CD4-positive, CD25-positive, alpha-beta regulatory T cell (primary cell): ENCODE data around the gene UBR2. TPM values are rescaled to one million over a fixed set of nuclear protein-coding genes. Genes with fewer than 3 reads are reported as not detected.
"Not testable (repeated sequence)": the region's sequence is repeated elsewhere in the genome, so short reads cannot be mapped to it uniquely, and the experiment has no call there.

Experiments
- ATAC-seq, 2 donors: fragments of 150-1000 bp; cut with Tn5 transposase; one replicate each; pipeline ENCODE4 v1.10.0; 2021; ENCODE audit warnings: low read depth in 2 of 2, moderate number of reproducible peaks in 2 of 2, moderate library complexity in 1 of 2
- DNase-seq, 3 donors: peaks; one replicate each; pipeline versions ENCODE4 v3.0.0 to v3.0.0-alpha.2; 2012 to 2022; ENCODE audit warnings: mixed read lengths in 1 of 3
- H3K27ac ChIP-seq: one replicate; pipeline ENCODE4 v1.7.0; 2013; ENCODE audit warnings: mild to moderate bottlenecking, low read length; ENCODE audit not compliant: insufficient read depth, poor library complexity, severe bottlenecking
- H3K27me3 ChIP-seq: one replicate; pipeline ENCODE4 v1.7.0; 2013; ENCODE audit warnings: low read length; ENCODE audit not compliant: control insufficient read depth, insufficient read depth
- H3K36me3 ChIP-seq: one replicate; pipeline ENCODE4 v1.7.0; 2013; ENCODE audit warnings: mild to moderate bottlenecking, low read length, moderate library complexity; ENCODE audit not compliant: control insufficient read depth, insufficient read depth
- H3K4me1 ChIP-seq: 2 replicates; pipeline ENCODE4 v1.7.0; 2013; ENCODE audit warnings: mild to moderate bottlenecking, low read length; ENCODE audit not compliant: insufficient read depth, control insufficient read depth, poor library complexity, severe bottlenecking
- H3K4me3 ChIP-seq: one replicate; pipeline ENCODE4 v1.7.0; 2013; ENCODE audit warnings: low read depth, mild to moderate bottlenecking, low read length, moderate library complexity
- H3K9me3 ChIP-seq, 2 experiments: 1 replicate in 1 of 2; 2 replicates in 1 of 2; pipeline ENCODE4 v1.7.0; 2013; ENCODE audit warnings: low read length in 2 of 2, mild to moderate bottlenecking in 1 of 2, moderate library complexity in 1 of 2; ENCODE audit not compliant: control insufficient read depth in 2 of 2
- H3K27ac Mint-ChIP-seq, 3 donors: one replicate each; pipeline ENCODE4 v1.8.0; 2020 to 2022; ENCODE audit warnings: mild to moderate bottlenecking in 3 of 3, mixed read lengths in 3 of 3, moderate library complexity in 2 of 3
- H3K27me3 Mint-ChIP-seq: one replicate; pipeline ENCODE4 v1.8.0; 2022; ENCODE audit warnings: mild to moderate bottlenecking, mixed read lengths
- H3K36me3 Mint-ChIP-seq: one replicate; pipeline ENCODE4 v1.8.0; 2020; ENCODE audit warnings: mixed read lengths
- H3K4me1 Mint-ChIP-seq, 4 donors: one replicate each; pipeline ENCODE4 v1.8.0; 2020 to 2022; ENCODE audit warnings: mixed read lengths in 4 of 4, mild to moderate bottlenecking in 1 of 4
- H3K4me3 Mint-ChIP-seq, 4 donors: one replicate each; pipeline ENCODE4 v1.8.0; 2020 to 2022; ENCODE audit warnings: mild to moderate bottlenecking in 4 of 4, mixed read lengths in 4 of 4, moderate library complexity in 3 of 4
- H3K9me3 Mint-ChIP-seq, 7 donors: one replicate each; pipeline ENCODE4 v1.8.0; 2020 to 2022; ENCODE audit warnings: mixed read lengths in 7 of 7, mild to moderate bottlenecking in 3 of 7, moderate library complexity in 2 of 7
- polyA plus RNA-seq, 4 donors: library from polyadenylated mRNA; unstranded; fragments of 300-500 nt; fragmentation: Illumina TruSeq; gene quantifications; one replicate each; pipeline ENCODE4 v1.2.3, GENCODE V29; 2021
- total RNA-seq: library from RNA; stranded (reverse); gene quantifications from one replicate; pipeline ENCODE4 v1.2.3, GENCODE V29; 2022

Gene UBR2
- total and polyA plus RNA-seq, 5 donors from 2014 or later: 9.9 to 50.2 (median 11.5) TPM

DNA sequence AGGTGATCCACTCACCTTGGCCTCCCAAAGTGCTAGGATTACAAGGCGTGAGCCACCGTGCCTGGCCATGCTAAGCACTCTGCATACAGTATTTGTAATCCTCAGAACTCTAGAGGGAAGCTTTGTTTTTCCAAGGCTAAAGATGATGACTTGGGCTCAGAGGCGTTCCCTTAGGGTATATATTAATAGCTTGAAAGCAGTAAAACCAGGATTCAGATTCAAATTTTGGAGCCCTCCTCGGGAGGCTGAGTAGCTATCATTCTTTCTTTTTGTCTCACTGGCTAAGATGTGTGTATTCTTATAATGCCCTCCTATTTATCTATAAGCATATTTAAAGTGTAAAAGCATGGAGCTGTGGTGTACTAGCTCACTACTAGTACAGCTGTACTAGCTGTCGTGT, 90.0 kb downstream of the UBR2 start:
- Histone ChIP-seq H3K27me3 (no peaks in the 10 kb centered on the region), H3K27ac (no peak overlapping the region), H3K9me3 (no peaks in the 10 kb centered on the region), H3K4me1 (no peaks in the 10 kb centered on the region), H3K4me3 (no peak overlapping the region), H3K36me3 (peaks cover 92% of the 10 kb centered on the region)
- H3K27me3 Mint-ChIP-seq: no peaks in the 10 kb centered on the region
- no peaks in the 10 kb centered on the region for H3K4me1 Mint-ChIP-seq
- H3K27ac Mint-ChIP-seq: peak overlapping the region in 1 of 3 donors; percentile 20
- DNase-seq (no peak), ATAC-seq (no peak)
- H3K4me3 Mint-ChIP-seq: no peak overlapping the region
- H3K9me3 Mint-ChIP-seq: no peaks in the 10 kb centered on the region
- peaks cover 49% of the 10 kb centered on the region for H3K36me3 Mint-ChIP-seq

DNA sequence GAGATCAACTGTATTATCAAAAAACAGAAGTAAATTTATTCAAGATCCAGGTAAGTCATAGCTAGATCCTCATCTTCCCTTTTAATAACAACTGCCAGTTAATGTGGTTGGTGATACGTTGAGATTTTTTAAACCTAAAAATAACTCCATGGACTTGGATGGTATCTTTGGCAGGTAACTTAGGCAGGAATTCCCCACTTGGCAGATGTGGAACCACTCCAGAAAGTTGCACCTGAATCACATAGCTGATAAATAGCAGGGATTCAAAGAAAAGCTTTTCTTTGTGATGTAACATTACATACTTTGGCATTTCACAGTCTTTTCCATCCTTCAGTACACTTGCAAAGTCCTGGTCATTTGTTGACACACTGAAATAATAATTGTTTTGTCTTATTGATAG, 96.0 kb downstream of the UBR2 start:
- Mint-ChIP-seq H3K36me3 (peaks cover 43% of the 10 kb centered on the region), H3K27me3 (no peaks in the 10 kb centered on the region), H3K9me3 (no peaks in the 10 kb centered on the region), H3K4me1 (peaks cover 0 to 5% (median 3%) of the 10 kb centered on the region in 4 donors), H3K4me3 (no peak overlapping the region), H3K27ac (no peak overlapping the region)
- Histone ChIP-seq H3K27ac (no peak overlapping the region), H3K36me3 (peaks cover 81% of the 10 kb centered on the region), H3K9me3 (no peaks in the 10 kb centered on the region), H3K4me3 (no peak overlapping the region), H3K27me3 (no peaks in the 10 kb centered on the region), H3K4me1 (peaks cover 4% of the 10 kb centered on the region)
- no peak for ATAC-seq
- DNase-seq: no peak

DNA sequence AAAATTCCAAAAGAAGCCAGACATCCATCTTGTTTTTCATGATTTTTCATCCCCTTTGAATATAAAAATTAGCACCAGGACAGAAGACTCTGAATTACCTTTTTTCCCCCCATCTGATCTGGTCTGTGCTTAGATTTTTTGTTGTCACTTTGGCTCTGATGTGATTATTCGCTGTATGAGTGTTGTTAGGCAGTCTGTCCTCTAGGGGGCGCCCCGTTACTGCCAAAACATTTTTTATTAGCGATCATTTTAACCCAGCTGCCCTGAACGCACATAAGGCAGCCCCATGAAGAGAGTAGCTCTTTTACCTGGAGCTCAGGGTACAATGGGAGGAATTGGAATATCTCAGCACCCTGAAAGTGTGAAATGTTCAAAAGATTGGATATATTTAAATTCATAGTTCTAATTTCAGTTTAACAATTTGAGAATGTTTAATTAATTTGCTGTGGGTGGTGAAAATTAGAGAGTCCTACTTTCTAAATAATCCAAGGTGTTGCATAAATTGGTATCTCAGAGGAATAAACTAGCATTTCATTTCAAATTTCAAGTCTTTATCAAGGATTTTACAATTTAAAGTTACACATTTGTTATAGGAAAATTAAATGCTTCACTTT, 97.8 kb downstream of the UBR2 start:
- Mint-ChIP-seq H3K27ac (peak overlapping the region in 2 of 3 donors; percentile 2 to 5), H3K36me3 (peaks cover 46% of the 10 kb centered on the region), H3K4me1 (peaks cover 2 to 5% (median 3%) of the 10 kb centered on the region in 4 donors), H3K27me3 (no peaks in the 10 kb centered on the region), H3K4me3 (no peak overlapping the region), H3K9me3 (no peaks in the 10 kb centered on the region)
- H3K9me3 ChIP-seq: no peaks in the 10 kb centered on the region
- DNase-seq (peak; percentile 73 to 85 (median 82)), ATAC-seq (peak; percentile 94 to 95)
- H3K27me3 ChIP-seq: no peaks in the 10 kb centered on the region
- H3K27ac ChIP-seq: peak overlapping the region; percentile 49
- no peak overlapping the region for H3K4me3 ChIP-seq
- H3K36me3 ChIP-seq: peaks cover 83% of the 10 kb centered on the region
- H3K4me1 ChIP-seq: peaks cover 4% of the 10 kb centered on the region

- Mint-ChIP-seq H3K36me3 (peaks cover 43% of the 10 kb centered on the region), H3K27me3 (no peaks in the 10 kb centered on the region), H3K27ac (no peak overlapping the region), H3K4me1 (peaks cover 2 to 5% (median 4%) of the 10 kb centered on the region in 4 donors), H3K9me3 (no peaks in the 10 kb centered on the region), H3K4me3 (no peak overlapping the region)
- peaks cover 78% of the 10 kb centered on the region for H3K36me3 ChIP-seq
- DNase-seq: no peak
- H3K4me3 ChIP-seq: no peak overlapping the region
- H3K4me1 ChIP-seq: peaks cover 4% of the 10 kb centered on the region
- ATAC-seq: no peak
- no peaks in the 10 kb centered on the region for H3K27me3 ChIP-seq
- H3K27ac ChIP-seq: no peak overlapping the region
- no peaks in the 10 kb centered on the region for H3K9me3 ChIP-seq
Measured at GRCh38 chr6:42664718-42665117, 100.9 kb downstream of the UBR2 start.

DNA sequence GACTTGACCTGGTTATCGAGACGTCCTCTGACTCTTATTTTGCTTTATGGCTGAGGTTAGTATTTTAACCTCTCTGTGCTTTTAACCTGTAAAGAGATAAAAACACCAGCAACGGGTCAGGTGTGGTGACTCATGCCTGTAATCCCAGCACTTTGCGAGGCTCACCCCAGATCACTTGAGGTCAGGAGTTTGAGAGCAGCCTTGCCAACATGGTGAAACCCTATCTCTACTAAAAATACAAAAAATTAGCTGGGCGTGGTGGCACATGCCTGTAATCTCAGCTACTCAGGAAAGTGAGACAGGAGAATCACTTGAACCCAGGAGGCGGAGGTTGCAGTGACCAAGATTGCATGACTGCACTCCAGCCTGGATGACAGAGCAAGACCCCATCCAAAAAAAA, 110.5 kb downstream of the UBR2 start:
- not testable (repeated sequence) for H3K9me3 Mint-ChIP-seq, H3K9me3 ChIP-seq, ATAC-seq, H3K27me3 Mint-ChIP-seq, H3K27ac ChIP-seq, DNase-seq, H3K4me1 ChIP-seq, H3K4me3 Mint-ChIP-seq, H3K4me3 ChIP-seq, H3K27me3 ChIP-seq
- Mint-ChIP-seq H3K36me3 (peaks cover 63% of the 10 kb centered on the region), H3K4me1 (peaks cover 2 to 11% (median 5%) of the 10 kb centered on the region in 4 donors), H3K27ac (peak overlapping the region in 1 of 3 donors; percentile 27)
- H3K36me3 ChIP-seq: peaks cover 93% of the 10 kb centered on the region

- H3K27ac Mint-ChIP-seq: peak overlapping the region in 1 of 3 donors; percentile 44
- no peak overlapping the region for H3K27ac ChIP-seq
Measured at GRCh38 chr6:42674780-42675179, 111.0 kb downstream of the UBR2 start.

GRCh38 chr6:42679358-42679757, 115.5 kb downstream of the UBR2 start:
- Histone ChIP-seq H3K4me3 (no peak overlapping the region), H3K27me3 (no peaks in the 10 kb centered on the region), H3K36me3 (peaks cover 89% of the 10 kb centered on the region), H3K9me3 (no peaks in the 10 kb centered on the region), H3K4me1 (no peaks in the 10 kb centered on the region), H3K27ac (no peak overlapping the region)
- DNase-seq (no peak), ATAC-seq (no peak)
- no peak overlapping the region for H3K4me3 Mint-ChIP-seq
- H3K9me3 Mint-ChIP-seq: no peaks in the 10 kb centered on the region
- H3K27ac Mint-ChIP-seq: no peak overlapping the region
- no peaks in the 10 kb centered on the region for H3K4me1 Mint-ChIP-seq
- H3K27me3 Mint-ChIP-seq: no peaks in the 10 kb centered on the region
- peaks cover 61% of the 10 kb centered on the region for H3K36me3 Mint-ChIP-seq

More at GRCh38 chr6:42674780-42675179, 111.0 kb downstream of the UBR2 start:
- DNase-seq (no peak), ATAC-seq (no peak)
- Histone ChIP-seq H3K27me3 (no peaks in the 10 kb centered on the region), H3K9me3 (no peaks in the 10 kb centered on the region), H3K36me3 (peaks cover 93% of the 10 kb centered on the region), H3K4me1 (no peaks in the 10 kb centered on the region), H3K4me3 (no peak overlapping the region)
- Mint-ChIP-seq H3K36me3 (peaks cover 63% of the 10 kb centered on the region), H3K27me3 (no peaks in the 10 kb centered on the region), H3K9me3 (no peaks in the 10 kb centered on the region), H3K4me3 (no peak overlapping the region), H3K4me1 (peaks cover 2 to 11% (median 5%) of the 10 kb centered on the region in 4 donors)

- ATAC-seq (no peak), DNase-seq (no peak)
- Histone ChIP-seq H3K9me3 (no peaks in the 10 kb centered on the region), H3K27me3 (no peaks in the 10 kb centered on the region), H3K4me3 (no peak overlapping the region), H3K36me3 (peaks cover 77% of the 10 kb centered on the region), H3K27ac (no peak overlapping the region), H3K4me1 (no peaks in the 10 kb centered on the region)
- H3K27ac Mint-ChIP-seq: peak overlapping the region in 1 of 3 donors; percentile 86
- peaks cover 5 to 32% (median 16%) of the 10 kb centered on the region in 4 donors for H3K4me1 Mint-ChIP-seq
- H3K9me3 Mint-ChIP-seq: no peaks in the 10 kb centered on the region
- H3K36me3 Mint-ChIP-seq: peaks cover 59% of the 10 kb centered on the region
- H3K27me3 Mint-ChIP-seq: peaks cover 4% of the 10 kb centered on the region
- no peak overlapping the region for H3K4me3 Mint-ChIP-seq
Measured at GRCh38 chr6:42688281-42688680, 124.5 kb downstream of the UBR2 start.
